HepG2 (cell line): ENCODE measurements around the gene SLC16A3. TPM values are rescaled to one million over a fixed set of nuclear protein-coding genes. Genes with fewer than 3 reads are reported as not detected.

ENCODE experiments used
- MAFG ChIP-seq: sonication (generic); formaldehyde crosslinking; IDR thresholded peaks from 2 replicates; pipeline ENCODE4 v1.5.1; 2020; ENCODE audit warnings: mild to moderate bottlenecking, missing genetic modification reagents
- MTF2 ChIP-seq: sonication (generic); formaldehyde crosslinking; IDR thresholded peaks from 2 replicates; pipeline ENCODE4 v1.5.0; 2020; ENCODE audit warnings: missing genetic modification reagents, borderline replicate concordance
- PRDM4 ChIP-seq: sonication (generic); formaldehyde crosslinking; IDR thresholded peaks from 2 replicates; pipeline ENCODE4 v1.9.0; 2021; ENCODE audit warnings: missing genetic modification reagents, borderline replicate concordance
- WIZ ChIP-seq: sonication (generic); formaldehyde crosslinking; IDR thresholded peaks from 2 replicates; pipeline ENCODE4 v1.5.1; 2020; ENCODE audit warnings: mild to moderate bottlenecking, missing genetic modification reagents
- ZFP41 ChIP-seq: sonication (generic); formaldehyde crosslinking; IDR thresholded peaks from 2 replicates; pipeline ENCODE4 v1.4.0; 2020; ENCODE audit warnings: mild to moderate bottlenecking, missing genetic modification reagents, borderline replicate concordance
- ZNF546 ChIP-seq: sonication (generic); formaldehyde crosslinking; conservative IDR thresholded peaks from 2 replicates; pipeline ENCODE4 v1.8.1; 2023; ENCODE audit warnings: mild to moderate bottlenecking, missing genetic modification reagents
- ZNF574 ChIP-seq: sonication (generic); formaldehyde crosslinking; IDR thresholded peaks from 2 replicates; pipeline ENCODE4 v1.4.0; 2020; ENCODE audit warnings: missing genetic modification reagents
- polyA plus RNA-seq, 8 experiments: library from polyadenylated mRNA; depleted of rRNA in 3 of 8; stranded (reverse) in 7 of 8; unstranded in 1 of 8; fragments of >200 nt; fragmentation: Illumina TruSeq in 4 of 8; extraction: Trizol in 4 of 8; gene quantifications; 2 replicates each; pipeline versions ENCODE4 v1.2.1 to v1.2.3, GENCODE V29; 2011 to 2016; ENCODE audit warnings: low read depth in 4 of 8, missing spikeins in 1 of 8, mixed read lengths in 1 of 8; ENCODE audit not compliant: insufficient read depth in 1 of 8
- total RNA-seq, 5 experiments: library from RNA; depleted of rRNA; stranded (reverse); fragments of >200 nt; fragmentation: Illumina TruSeq; extraction: Trizol; gene quantifications; 2 replicates each; pipeline ENCODE4 v1.2.3, GENCODE V29; 2016; ENCODE audit warnings: low read depth in 1 of 5
- TF ChIP-seq, protein P1 (sequence below): IDR thresholded peaks from 2 replicates; pipeline ENCODE4 v1.6.1; 2012; ENCODE audit warnings: low read length, improper control_type of control experiment
- TF ChIP-seq, protein P2 (sequence below): sonication (generic); formaldehyde crosslinking; IDR thresholded peaks from one replicate; pipeline ENCODE4 v1.5.1; 2020; ENCODE audit warnings: mild to moderate bottlenecking, missing genetic modification reagents; ENCODE audit errors: not compliant biosample characterization

Gene SLC16A3
- total and polyA plus RNA-seq, 2 of the 13 experiments (the other 11 are each of a cell fraction or from before 2014, with no cell fraction given): 242 to 349 TPM

DNA sequence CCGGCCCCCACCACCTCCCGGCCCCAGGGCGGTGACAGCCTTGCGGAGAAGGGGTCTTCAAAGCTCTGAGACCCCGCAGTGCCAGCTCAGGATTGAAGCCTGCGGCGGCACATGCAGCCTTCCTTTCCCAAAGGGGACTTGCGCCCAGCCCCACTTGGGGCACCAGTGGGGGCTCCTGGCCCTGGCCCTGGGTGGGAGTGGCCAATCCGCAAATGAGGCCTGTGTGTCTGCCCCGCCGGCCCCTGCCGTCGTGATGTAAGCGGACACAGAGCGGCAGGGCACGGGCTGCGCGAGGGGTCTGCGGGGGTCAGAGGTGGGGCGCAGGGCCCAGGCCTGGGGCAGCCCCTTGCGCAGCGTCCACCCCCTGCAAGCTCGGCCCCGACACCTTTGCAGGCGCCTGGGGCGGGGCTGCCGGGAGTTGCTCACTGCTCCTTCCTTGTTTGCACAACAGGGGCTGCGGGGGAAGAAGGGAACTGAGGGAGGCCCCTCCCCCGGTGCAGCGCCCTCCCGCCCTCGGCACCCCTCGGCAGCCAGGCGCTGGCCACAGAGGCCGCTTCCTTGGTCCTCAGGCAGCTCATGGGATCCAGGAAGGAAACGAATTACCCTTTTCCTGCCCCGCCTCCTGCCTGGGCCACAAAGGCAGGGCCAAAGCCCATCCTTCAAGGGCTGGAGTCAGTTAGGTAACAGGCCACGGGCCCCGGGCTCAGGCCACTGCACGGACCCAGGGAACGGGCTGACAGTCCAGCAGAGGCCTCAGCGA, 2.9 kb downstream of the SLC16A3 start (continued):
- TF ChIP-seq ZFP41 (CRISPR knock-in tag): 0 out of 2 replicates have a peak, but pooled peaks have one; percentile 24
- no peak for TF ChIP-seq MTF2 (CRISPR knock-in tag)
- TF ChIP-seq, protein P1, sequence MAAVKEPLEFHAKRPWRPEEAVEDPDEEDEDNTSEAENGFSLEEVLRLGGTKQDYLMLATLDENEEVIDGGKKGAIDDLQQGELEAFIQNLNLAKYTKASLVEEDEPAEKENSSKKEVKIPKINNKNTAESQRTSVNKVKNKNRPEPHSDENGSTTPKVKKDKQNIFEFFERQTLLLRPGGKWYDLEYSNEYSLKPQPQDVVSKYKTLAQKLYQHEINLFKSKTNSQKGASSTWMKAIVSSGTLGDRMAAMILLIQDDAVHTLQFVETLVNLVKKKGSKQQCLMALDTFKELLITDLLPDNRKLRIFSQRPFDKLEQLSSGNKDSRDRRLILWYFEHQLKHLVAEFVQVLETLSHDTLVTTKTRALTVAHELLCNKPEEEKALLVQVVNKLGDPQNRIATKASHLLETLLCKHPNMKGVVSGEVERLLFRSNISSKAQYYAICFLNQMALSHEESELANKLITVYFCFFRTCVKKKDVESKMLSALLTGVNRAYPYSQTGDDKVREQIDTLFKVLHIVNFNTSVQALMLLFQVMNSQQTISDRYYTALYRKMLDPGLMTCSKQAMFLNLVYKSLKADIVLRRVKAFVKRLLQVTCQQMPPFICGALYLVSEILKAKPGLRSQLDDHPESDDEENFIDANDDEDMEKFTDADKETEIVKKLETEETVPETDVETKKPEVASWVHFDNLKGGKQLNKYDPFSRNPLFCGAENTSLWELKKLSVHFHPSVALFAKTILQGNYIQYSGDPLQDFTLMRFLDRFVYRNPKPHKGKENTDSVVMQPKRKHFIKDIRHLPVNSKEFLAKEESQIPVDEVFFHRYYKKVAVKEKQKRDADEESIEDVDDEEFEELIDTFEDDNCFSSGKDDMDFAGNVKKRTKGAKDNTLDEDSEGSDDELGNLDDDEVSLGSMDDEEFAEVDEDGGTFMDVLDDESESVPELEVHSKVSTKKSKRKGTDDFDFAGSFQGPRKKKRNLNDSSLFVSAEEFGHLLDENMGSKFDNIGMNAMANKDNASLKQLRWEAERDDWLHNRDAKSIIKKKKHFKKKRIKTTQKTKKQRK: no peak
- no peak for TF ChIP-seq MAFG (CRISPR knock-in tag)
- TF ChIP-seq, protein P2, sequence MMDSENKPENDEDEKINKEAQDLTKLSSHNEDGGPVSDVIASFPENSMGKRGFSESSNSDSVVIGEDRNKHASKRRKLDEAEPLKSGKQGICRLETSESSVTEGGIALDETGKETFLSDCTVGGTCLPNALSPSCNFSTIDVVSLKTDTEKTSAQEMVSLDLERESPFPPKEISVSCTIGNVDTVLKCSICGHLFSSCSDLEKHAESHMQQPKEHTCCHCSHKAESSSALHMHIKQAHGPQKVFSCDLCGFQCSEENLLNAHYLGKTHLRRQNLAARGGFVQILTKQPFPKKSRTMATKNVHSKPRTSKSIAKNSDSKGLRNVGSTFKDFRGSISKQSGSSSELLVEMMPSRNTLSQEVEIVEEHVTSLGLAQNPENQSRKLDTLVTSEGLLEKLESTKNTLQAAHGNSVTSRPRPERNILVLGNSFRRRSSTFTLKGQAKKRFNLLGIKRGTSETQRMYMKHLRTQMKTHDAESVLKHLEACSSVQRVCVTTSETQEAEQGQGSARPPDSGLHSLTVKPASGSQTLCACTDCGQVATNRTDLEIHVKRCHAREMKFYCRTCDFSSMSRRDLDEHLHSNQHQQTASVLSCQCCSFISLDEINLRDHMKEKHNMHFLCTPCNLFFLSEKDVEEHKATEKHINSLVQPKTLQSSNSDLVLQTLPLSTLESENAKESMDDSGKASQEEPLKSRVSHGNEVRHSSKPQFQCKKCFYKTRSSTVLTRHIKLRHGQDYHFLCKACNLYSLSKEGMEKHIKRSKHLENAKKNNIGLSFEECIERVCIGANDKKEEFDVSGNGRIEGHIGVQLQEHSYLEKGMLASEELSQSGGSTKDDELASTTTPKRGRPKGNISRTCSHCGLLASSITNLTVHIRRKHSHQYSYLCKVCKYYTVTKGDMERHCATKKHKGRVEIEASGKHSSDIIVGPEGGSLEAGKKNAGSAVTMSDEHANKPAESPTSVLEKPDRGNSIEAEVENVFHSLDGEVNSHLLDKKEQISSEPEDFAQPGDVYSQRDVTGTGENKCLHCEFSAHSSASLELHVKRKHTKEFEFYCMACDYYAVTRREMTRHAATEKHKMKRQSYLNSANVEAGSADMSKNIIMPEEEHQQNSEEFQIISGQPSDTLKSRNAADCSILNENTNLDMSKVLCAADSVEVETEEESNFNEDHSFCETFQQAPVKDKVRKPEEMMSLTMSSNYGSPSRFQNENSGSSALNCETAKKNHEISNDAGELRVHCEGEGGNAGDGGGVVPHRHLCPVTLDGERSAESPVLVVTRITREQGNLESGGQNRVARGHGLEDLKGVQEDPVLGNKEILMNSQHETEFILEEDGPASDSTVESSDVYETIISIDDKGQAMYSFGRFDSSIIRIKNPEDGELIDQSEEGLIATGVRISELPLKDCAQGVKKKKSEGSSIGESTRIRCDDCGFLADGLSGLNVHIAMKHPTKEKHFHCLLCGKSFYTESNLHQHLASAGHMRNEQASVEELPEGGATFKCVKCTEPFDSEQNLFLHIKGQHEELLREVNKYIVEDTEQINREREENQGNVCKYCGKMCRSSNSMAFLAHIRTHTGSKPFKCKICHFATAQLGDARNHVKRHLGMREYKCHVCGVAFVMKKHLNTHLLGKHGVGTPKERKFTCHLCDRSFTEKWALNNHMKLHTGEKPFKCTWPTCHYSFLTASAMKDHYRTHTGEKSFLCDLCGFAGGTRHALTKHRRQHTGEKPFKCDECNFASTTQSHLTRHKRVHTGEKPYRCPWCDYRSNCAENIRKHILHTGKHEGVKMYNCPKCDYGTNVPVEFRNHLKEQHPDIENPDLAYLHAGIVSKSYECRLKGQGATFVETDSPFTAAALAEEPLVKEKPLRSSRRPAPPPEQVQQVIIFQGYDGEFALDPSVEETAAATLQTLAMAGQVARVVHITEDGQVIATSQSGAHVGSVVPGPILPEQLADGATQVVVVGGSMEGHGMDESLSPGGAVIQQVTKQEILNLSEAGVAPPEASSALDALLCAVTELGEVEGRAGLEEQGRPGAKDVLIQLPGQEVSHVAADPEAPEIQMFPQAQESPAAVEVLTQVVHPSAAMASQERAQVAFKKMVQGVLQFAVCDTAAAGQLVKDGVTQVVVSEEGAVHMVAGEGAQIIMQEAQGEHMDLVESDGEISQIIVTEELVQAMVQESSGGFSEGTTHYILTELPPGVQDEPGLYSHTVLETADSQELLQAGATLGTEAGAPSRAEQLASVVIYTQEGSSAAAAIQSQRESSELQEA (CRISPR knock-in tag): no peak
- no peak for TF ChIP-seq WIZ
- no peak for TF ChIP-seq ZNF546
- TF ChIP-seq PRDM4 (CRISPR knock-in tag): no peak
- peak; percentile 89 for TF ChIP-seq ZNF574 (CRISPR knock-in tag)
